Heart left ventricle (tissue), 16 donors: ENCODE data around the gene P4HA3. TPM values are rescaled to one million over a fixed set of nuclear protein-coding genes. Genes with fewer than 3 reads are reported as not detected.

ENCODE experiments used
- ATAC-seq, 4 donors: fragments of 200-7000 bp; cut with Tn5 transposase; one replicate each; pipeline ENCODE4 v1.9.1; 2020 to 2022; ENCODE audit warnings: moderate library complexity in 4 of 4, mild to moderate bottlenecking in 3 of 4, moderate number of reproducible peaks in 1 of 4
- DNase-seq, 5 donors: peaks; one replicate each; pipeline ENCODE4 v3.0.0-alpha.2; 2020
- H3K27ac ChIP-seq, 12 donors: fragments of 200-600 bp; sonication (generic) in 4 of 12; one replicate each; pipeline versions ENCODE4 v1.5.0 to v1.8.0; 2016 to 2022; ENCODE audit warnings: mild to moderate bottlenecking in 2 of 12
- H3K27me3 ChIP-seq, 9 donors: fragments of 200-600 bp; sonication (generic) in 2 of 9; one replicate each; pipeline versions ENCODE4 v1.5.1 to v1.8.0; 2016 to 2022; ENCODE audit warnings: mild to moderate bottlenecking in 3 of 9
- H3K36me3 ChIP-seq, 9 donors: fragments of 200-600 bp; sonication (generic) in 2 of 9; one replicate each; pipeline versions ENCODE4 v1.5.0 to v1.8.0; 2018 to 2022; ENCODE audit warnings: mild to moderate bottlenecking in 2 of 9
- H3K4me1 ChIP-seq, 12 donors: fragments of 200-600 bp; sonication (generic) in 4 of 12; one replicate each; pipeline versions ENCODE4 v1.5.0 to v1.8.0; 2016 to 2022; ENCODE audit warnings: mild to moderate bottlenecking in 3 of 12
- H3K4me3 ChIP-seq, 12 donors: fragments of 200-600 bp; sonication (generic) in 4 of 12; one replicate each; pipeline versions ENCODE4 v1.5.0 to v1.8.0; 2017 to 2022; ENCODE audit warnings: mild to moderate bottlenecking in 9 of 12, moderate library complexity in 4 of 12
- H3K9me3 ChIP-seq, 12 donors: fragments of 200-600 bp; sonication (generic) in 4 of 12; one replicate each; pipeline versions ENCODE4 v1.5.0 to v1.8.0; 2016 to 2022; ENCODE audit warnings: mild to moderate bottlenecking in 1 of 12
- CTCF ChIP-seq, 12 donors: fragments of 200-600 bp; sonication (generic) in 4 of 12; IDR thresholded peaks; one replicate each; pipeline versions ENCODE4 v1.5.0 to v1.8.0; 2018 to 2022; ENCODE audit warnings: antibody characterized with exemption in 12 of 12, mild to moderate bottlenecking in 5 of 12
- POLR2A ChIP-seq, 2 donors: fragments of 450-650 bp; IDR thresholded peaks; one replicate each; pipeline ENCODE4 v1.6.1; 2017; ENCODE audit warnings: antibody characterized with exemption in 2 of 2, mild to moderate bottlenecking in 2 of 2, moderate library complexity in 2 of 2
- WGBS, 4 donors: extraction: QIAGEN DNeasy Blood & Tissue Kit in 2 of 4; methylation state at CpG; one replicate each; pipeline versions ENCODE4 v1.1.5 to v1.1.7; 2013 to 2018; 5-methylcytosine and 5-hydroxymethylcytosine counted together
- intact Hi-C, 10 donors: fragments of 100-400 bp; cut with DNase I; formaldehyde crosslinking; loops; one replicate each; pipeline versions ENCODE4 v1.11.1 to v1.14.2; 2022
- polyA plus RNA-seq, 2 donors: library from polyadenylated mRNA; stranded (reverse); fragments of 200-250 nt; gene quantifications; one replicate each; pipeline ENCODE4 v1.2.3, GENCODE V29; 2013
- total RNA-seq, 9 donors: library from RNA; depleted of rRNA in 2 of 9; stranded (reverse); fragments of >200 nt in 2 of 9; fragmentation: NEBNext Ultra II Directional in 3 of 9; extraction: Animal tissue kit (Norgen Biotek cat#: 25700) in 3 of 9; gene quantifications; one replicate each; pipeline versions ENCODE4 v1.1.0 to v1.2.4, GENCODE V29; 2016 to 2023
- donor health status: ischemic (EF 13 %, LVEDD 7.1; RV severe dilation, severe dysfunction).
- donor health status: healthy with polysubstance abuse.
- donor health status: DM: no; HTN: yes; CAD: no.
- donor health status: DM: no; HTN: no; CAD: no.
- donor health status: ischemic (EF 25% LVEDD 6.9; RV normal size, moderate dysfunction).
- donor health status: ischemic (EF 25% LVEDD 5.7; RV mildly dilated, moderate dysfunction).
- donor health status: healthy.
- donor health status: DM: yes; HTN: yes; CAD: no.
- donor health status: ischemic (EF 35%, LVEDD 5.7; RV mildly dilated, moderate dysfunction).
- donor health status: nonischemic (EF 11% LVEDD 7.7; RV severe dilation, severe dysfunction).
- donor health status: DM: yes; HTN: yes; CAD: no.
- donor health status: PGD.
- donor health status: ischemic (EF 29% LVEDD 5.4; RV normal size, mild dysfunction).
- donor health status: nonischemic (EF 23%, LVEDD 6.1; RV moderate dilation, normal function).

The P4HA3 gene
- total and polyA plus RNA-seq, 11 donors = 0.15 to 1.2 (median 0.54) TPM; not detected in 4

GRCh38 chr11:74316772-74317505, 5.5 kb upstream of the P4HA3 start:
- DNase-seq (no peak), ATAC-seq (no peak)
- Histone ChIP-seq H3K4me3 (no peak overlapping the region), H3K36me3 (no peaks in the 10 kb centered on the region), H3K9me3 (peaks cover 0 to 40% (median 9%) of the 10 kb centered on the region in 12 donors), H3K4me1 (peaks cover 0 to 25% (median 6%) of the 10 kb centered on the region in 12 donors), H3K27me3 (peaks cover 0 to under 1% (median 0%) of the 10 kb centered on the region in 9 donors), H3K27ac (no peak overlapping the region)
- TF ChIP-seq POLR2A (IDR thresholded peaks at IDR 0.05) = no peak
- intact Hi-C loops = loop anchor here in 1 of 10 donors (5.0 kb wide), 1 partner anchor 60 kb away; no protein-coding TSS in a partner anchor

- H3K27me3 ChIP-seq = peaks cover 0 to 10% (median 0%) of the 10 kb centered on the region in 9 donors
These were observed 886 bp upstream of the P4HA3 start for GRCh38 chr11:74312326-74312725.

GRCh38 chr11:74310857-74311256, 583 bp downstream of the P4HA3 start:
- WGBS, 4 donors = 77 to 83% (median 82%) methylated on average over 9 to 11 of the region's 11 CpGs
- DNase-seq = no peak
- Histone ChIP-seq H3K9me3 (peaks cover 0 to 14% (median 0%) of the 10 kb centered on the region in 12 donors), H3K27me3 (peaks cover 0 to 10% (median 0%) of the 10 kb centered on the region in 9 donors), H3K4me1 (peaks cover 0 to 22% (median 4%) of the 10 kb centered on the region in 12 donors), H3K4me3 (peak overlapping the region in 10 of 12 donors; percentile 48 to 68 (median 59)), H3K27ac (no peak overlapping the region), H3K36me3 (no peaks in the 10 kb centered on the region)
- TF ChIP-seq POLR2A (IDR thresholded peaks at IDR 0.05) (no peak), CTCF (IDR thresholded peaks at IDR 0.05) (no peak)
- ATAC-seq = peak in 2 of 4 donors; percentile 8 to 14
- intact Hi-C loops = no loop called here

More at GRCh38 chr11:74312326-74312725, 886 bp upstream of the P4HA3 start:
- DNase-seq = no peak
- no peak for ATAC-seq
- no peaks in the 10 kb centered on the region for H3K36me3 ChIP-seq
- no peak for TF ChIP-seq POLR2A (IDR thresholded peaks at IDR 0.05)
- TF ChIP-seq CTCF (IDR thresholded peaks at IDR 0.05) = no peak
- peaks cover 0 to 29% (median 9%) of the 10 kb centered on the region in 12 donors for H3K9me3 ChIP-seq
- intact Hi-C loops = no loop called here
- no peak overlapping the region for H3K4me3 ChIP-seq
- H3K27ac ChIP-seq = no peak overlapping the region
- 85 to 97% (median 95%) methylated on average over 1 of the region's 1 CpG for WGBS, 4 donors
- peaks cover 0 to 16% (median 4%) of the 10 kb centered on the region in 12 donors for H3K4me1 ChIP-seq

GRCh38 chr11:74307434-74307833, 4.0 kb downstream of the P4HA3 start:
- no peak for ATAC-seq
- WGBS, 4 donors = 11 to 25% (median 16%) methylated on average over 1 of the region's 1 CpG
- no peak overlapping the region for H3K27ac ChIP-seq

More at GRCh38 chr11:74307434-74307833, 4.0 kb downstream of the P4HA3 start:
- TF ChIP-seq CTCF (IDR thresholded peaks at IDR 0.05) (no peak), POLR2A (IDR thresholded peaks at IDR 0.05) (no peak)
- no peaks in the 10 kb centered on the region for H3K9me3 ChIP-seq
- no peak for DNase-seq
- peaks cover 0 to 10% (median 0%) of the 10 kb centered on the region in 9 donors for H3K27me3 ChIP-seq
- no peak overlapping the region for H3K4me3 ChIP-seq
- intact Hi-C loops = no loop called here
- no peaks in the 10 kb centered on the region for H3K36me3 ChIP-seq
- peaks cover 0 to 22% (median 4%) of the 10 kb centered on the region in 12 donors for H3K4me1 ChIP-seq
